NCI-H128 (cell line): Measurements from ENCODE around the gene SLC4A1AP.
"Not testable (repeated sequence)": the region's sequence is repeated elsewhere in the genome, so short reads cannot be mapped to it uniquely, and the experiment has no call there.

Source experiments
- DNase-seq: peaks from one replicate; lab custom pipeline; 2025; ENCODE audit not compliant: unreplicated experiment; lab: John Stamatoyannopoulos, UW

The SLC4A1AP gene

GRCh38 chr2:27663285-27664153 is at the start of gene SLC4A1AP, which contains the start of gene SUPT7L:
SLC4A1AP (plus strand) TSS chr2:27663889; CDS start chr2:27663915, 26 bp downstream.
SUPT7L (minus strand) TSS chr2:27663614; CDS start chr2:27662192, 1,422 bp downstream.
- peak; percentile 83 for DNase-seq

GRCh38 chr2:27613985-27614384 is 49.7 kb upstream of the SLC4A1AP start:
- DNase-seq: no peak

GRCh38 chr2:27615316-27615715 is 48.4 kb upstream of the SLC4A1AP start:
- DNase-seq: no peak

- no peak for DNase-seq
Observed at GRCh38 chr2:27621524-27621923, 42.2 kb upstream of the SLC4A1AP start.

- DNase-seq: no peak
Observed at GRCh38 chr2:27622921-27623384, 40.7 kb upstream of the SLC4A1AP start.

- no peak for DNase-seq
Observed at GRCh38 chr2:27624943-27625342, 38.7 kb upstream of the SLC4A1AP start.

GRCh38 chr2:27626323-27626722 is 37.4 kb upstream of the SLC4A1AP start:
- DNase-seq: not testable (repeated sequence)

GRCh38 chr2:27626921-27627320 is 36.8 kb upstream of the SLC4A1AP start:
- DNase-seq: not testable (repeated sequence)

- DNase-seq: no peak
Observed at GRCh38 chr2:27627963-27628766, 35.5 kb upstream of the SLC4A1AP start.

GRCh38 chr2:27628767-27629709 is 34.7 kb upstream of the SLC4A1AP start, which contains the start of the genes CCDC121 and GPN1:
CCDC121 (minus strand) TSS chr2:27629012; CDS start chr2:27627799, 1,213 bp downstream.
GPN1 (plus strand) TSS chr2:27629050; CDS start chr2:27629059, 9 bp downstream.
- peak; percentile 63 for DNase-seq

- DNase-seq: not testable (repeated sequence)
Observed at GRCh38 chr2:27630257-27630656, 33.4 kb upstream of the SLC4A1AP start.

GRCh38 chr2:27634291-27634690 is 29.4 kb upstream of the SLC4A1AP start:
- DNase-seq: no peak

- DNase-seq: no peak
Observed at GRCh38 chr2:27636766-27637165, 26.9 kb upstream of the SLC4A1AP start.

- no peak for DNase-seq
Observed at GRCh38 chr2:27638037-27638637, 25.6 kb upstream of the SLC4A1AP start.

- DNase-seq: no peak
Observed at GRCh38 chr2:27638709-27639108, 25.0 kb upstream of the SLC4A1AP start.

GRCh38 chr2:27640722-27641245 is 22.9 kb upstream of the SLC4A1AP start:
- DNase-seq: no peak

GRCh38 chr2:27645197-27645596 is 18.5 kb upstream of the SLC4A1AP start:
- DNase-seq: no peak

GRCh38 chr2:27647289-27647688 is 16.4 kb upstream of the SLC4A1AP start:
- DNase-seq: no peak

- DNase-seq: no peak
Observed at GRCh38 chr2:27647737-27648136, 16.0 kb upstream of the SLC4A1AP start.

- no peak for DNase-seq
Observed at GRCh38 chr2:27651056-27651455, 12.6 kb upstream of the SLC4A1AP start.
